NCI-H510A (cell line): ENCODE measurements around the gene HBM.
"Not testable (repeated sequence)": the region's sequence is repeated elsewhere in the genome, so short reads cannot be mapped to it uniquely, and the experiment has no call there.

Experiments used
- DNase-seq: peaks from one replicate; lab custom pipeline; 2025; lab: John Stamatoyannopoulos, UW

HBM gene

GRCh38 chr16:146646-147045 lies 19.1 kb upstream of the HBM start:
- no peak for DNase-seq

GRCh38 chr16:149024-149660 lies 16.6 kb upstream of the HBM start:
- no peak for DNase-seq

- DNase-seq: no peak
Observed at GRCh38 chr16:152141-153128, 13.3 kb upstream of the HBM start, which contains the start of gene HBZ. Gene HBZ, plus strand, starts transcription at chr16:152644. Its CDS starts 266 bp downstream, at chr16:152910.

GRCh38 chr16:153129-153521 lies 12.7 kb upstream of the HBM start:
- not testable (repeated sequence) for DNase-seq

- DNase-seq: not testable (repeated sequence)
Observed at GRCh38 chr16:153550-154216, 12.1 kb upstream of the HBM start.

GRCh38 chr16:154217-155030 lies 11.4 kb upstream of the HBM start:
- no peak for DNase-seq

GRCh38 chr16:155031-155398 lies 10.8 kb upstream of the HBM start:
- DNase-seq: no peak

- no peak for DNase-seq
Observed at GRCh38 chr16:159136-159849, 6.5 kb upstream of the HBM start.

GRCh38 chr16:160242-160641 lies 5.5 kb upstream of the HBM start:
- not testable (repeated sequence) for DNase-seq

- DNase-seq: no peak
Observed at GRCh38 chr16:160691-161190, 5.0 kb upstream of the HBM start.

GRCh38 chr16:162271-162991 lies 3.3 kb upstream of the HBM start:
- DNase-seq: no peak

GRCh38 chr16:163139-163538 lies 2.6 kb upstream of the HBM start:
- DNase-seq: not testable (repeated sequence)

GRCh38 chr16:163696-164095 lies 2.1 kb upstream of the HBM start:
- not testable (repeated sequence) for DNase-seq

GRCh38 chr16:164134-164823 lies 1.5 kb upstream of the HBM start:
- not testable (repeated sequence) for DNase-seq

GRCh38 chr16:164827-165538 lies 795 bp upstream of the HBM start:
- no peak for DNase-seq

GRCh38 chr16:166375-167121 lies 770 bp downstream of the HBM start:
- no peak for DNase-seq

- DNase-seq: no peak
Observed at GRCh38 chr16:167122-167690, 1.4 kb downstream of the HBM start.

- DNase-seq: no peak
Observed at GRCh38 chr16:168424-168823, 2.6 kb downstream of the HBM start.
